Upper lobe of right lung (tissue), 1 donor: Measurements from ENCODE around the gene TRAF3. TPM values are rescaled to one million over a fixed set of nuclear protein-coding genes. Genes with fewer than 3 reads are reported as not detected.

Experiments used
- ATAC-seq: fragments of 200-7000 bp; cut with Tn5 transposase; one replicate; pipeline ENCODE4 v1.9.1; 2020; ENCODE audit warnings: mild to moderate bottlenecking, moderate library complexity
- DNase-seq: peaks from one replicate; pipeline ENCODE4 v3.0.0-alpha.2; 2020
- H3K27ac ChIP-seq: fragments of 200-600 bp; one replicate; pipeline ENCODE4 v1.8.0; 2022
- H3K27me3 ChIP-seq: fragments of 200-600 bp; one replicate; pipeline ENCODE4 v1.8.0; 2022; ENCODE audit warnings: mild to moderate bottlenecking
- H3K36me3 ChIP-seq: fragments of 200-600 bp; one replicate; pipeline ENCODE4 v1.8.0; 2022
- H3K4me1 ChIP-seq: fragments of 200-600 bp; one replicate; pipeline ENCODE4 v1.8.0; 2022
- H3K4me3 ChIP-seq: fragments of 200-600 bp; one replicate; pipeline ENCODE4 v1.8.0; 2022; ENCODE audit warnings: mild to moderate bottlenecking
- H3K9me3 ChIP-seq: fragments of 200-600 bp; one replicate; pipeline ENCODE4 v1.8.0; 2022
- CTCF ChIP-seq: fragments of 200-600 bp; IDR thresholded peaks from one replicate; pipeline ENCODE4 v1.8.0; 2022; ENCODE audit warnings: antibody characterized with exemption
- intact Hi-C: fragments of 100-400 bp; cut with DNase I; formaldehyde crosslinking; loops from one replicate; pipeline ENCODE4 v1.11.0; 2022
- total RNA-seq: library from RNA; stranded (reverse); fragmentation: NEBNext Ultra II Directional; extraction: Animal tissue kit (Norgen Biotek cat#: 25700); gene quantifications from one replicate; pipeline ENCODE4 v1.2.1, GENCODE V29; 2021
- donor health status: DM: no; HTN: yes; CAD: no; lungs with severe emphysema.

TRAF3 gene
- total RNA-seq, 1 donor from 2014 or later = 22.3 TPM

- ATAC-seq = no peak
- intact Hi-C loops = no loop called here
- Histone ChIP-seq H3K4me3 (no peak overlapping the region), H3K9me3 (no peaks in the 10 kb centered on the region), H3K27me3 (no peaks in the 10 kb centered on the region), H3K36me3 (no peaks in the 10 kb centered on the region), H3K4me1 (peaks cover 18% of the 10 kb centered on the region), H3K27ac (no peak overlapping the region)
- no peak for TF ChIP-seq CTCF
- no peak for DNase-seq
Measured at GRCh38 chr14:102784892-102785594, 7.8 kb downstream of the TRAF3 start.

GRCh38 chr14:102785595-102785963 is 8.3 kb downstream of the TRAF3 start:
- no peaks in the 10 kb centered on the region for H3K36me3 ChIP-seq
- H3K4me1 ChIP-seq = peaks cover 18% of the 10 kb centered on the region
- no peaks in the 10 kb centered on the region for H3K27me3 ChIP-seq
- no peak for ATAC-seq
- no peak for DNase-seq
- no peak overlapping the region for H3K4me3 ChIP-seq
- intact Hi-C loops = no loop called here
- H3K27ac ChIP-seq = no peak overlapping the region
- no peaks in the 10 kb centered on the region for H3K9me3 ChIP-seq
- no peak for TF ChIP-seq CTCF

GRCh38 chr14:102786768-102787167 is 9.5 kb downstream of the TRAF3 start:
- H3K4me3 ChIP-seq = no peak overlapping the region
- intact Hi-C loops = no loop called here
- H3K4me1 ChIP-seq = peaks cover 18% of the 10 kb centered on the region
- DNase-seq (no peak), ATAC-seq (peak; percentile 74)
- H3K36me3 ChIP-seq = no peaks in the 10 kb centered on the region
- no peaks in the 10 kb centered on the region for H3K9me3 ChIP-seq
- no peak for TF ChIP-seq CTCF
- no peak overlapping the region for H3K27ac ChIP-seq
- H3K27me3 ChIP-seq = no peaks in the 10 kb centered on the region

- Histone ChIP-seq H3K36me3 (no peaks in the 10 kb centered on the region), H3K4me1 (peaks cover 18% of the 10 kb centered on the region), H3K4me3 (no peak overlapping the region), H3K27me3 (no peaks in the 10 kb centered on the region), H3K27ac (no peak overlapping the region), H3K9me3 (no peaks in the 10 kb centered on the region)
- DNase-seq (no peak), ATAC-seq (no peak)
- intact Hi-C loops = no loop called here
- no peak for TF ChIP-seq CTCF
Measured at GRCh38 chr14:102789349-102789748, 12.1 kb downstream of the TRAF3 start.

- H3K4me1 ChIP-seq = peaks cover 11% of the 10 kb centered on the region
- no peak for ATAC-seq
- H3K27ac ChIP-seq = no peak overlapping the region
- intact Hi-C loops = no loop called here
- DNase-seq = no peak
- no peaks in the 10 kb centered on the region for H3K36me3 ChIP-seq
- TF ChIP-seq CTCF = no peak
- no peaks in the 10 kb centered on the region for H3K27me3 ChIP-seq
- no peaks in the 10 kb centered on the region for H3K9me3 ChIP-seq
- H3K4me3 ChIP-seq = no peak overlapping the region
Measured at GRCh38 chr14:102793531-102794328, 16.5 kb downstream of the TRAF3 start.
